Prostate gland (tissue), 2 donors: ENCODE measurements around the gene LRRC4C.

ENCODE experiments used
- POLR2A ChIP-seq: fragments of 450-650 bp; IDR thresholded peaks from one replicate; pipeline ENCODE4 v1.6.1; 2016; ENCODE audit warnings: antibody characterized with exemption, mild to moderate bottlenecking
- POLR2AphosphoS5 ChIP-seq: sonication (generic); formaldehyde crosslinking; IDR thresholded peaks from one replicate; pipeline ENCODE4 v1.6.1; 2017; ENCODE audit warnings: antibody characterized with exemption
- TF ChIP-seq, protein P1 (sequence below), 4 experiments: fragments of 200-600 bp in 2 of 4; fragments of 450-650 bp in 2 of 4; sonication (generic) in 2 of 4; IDR thresholded peaks; 1 replicate in 3 of 4; 2 replicates in 1 of 4; pipeline ENCODE4 v1.5.1; 2016 to 2019; ENCODE audit warnings: antibody characterized with exemption in 4 of 4, mild to moderate bottlenecking in 2 of 4, moderate library complexity in 2 of 4

DNA sequence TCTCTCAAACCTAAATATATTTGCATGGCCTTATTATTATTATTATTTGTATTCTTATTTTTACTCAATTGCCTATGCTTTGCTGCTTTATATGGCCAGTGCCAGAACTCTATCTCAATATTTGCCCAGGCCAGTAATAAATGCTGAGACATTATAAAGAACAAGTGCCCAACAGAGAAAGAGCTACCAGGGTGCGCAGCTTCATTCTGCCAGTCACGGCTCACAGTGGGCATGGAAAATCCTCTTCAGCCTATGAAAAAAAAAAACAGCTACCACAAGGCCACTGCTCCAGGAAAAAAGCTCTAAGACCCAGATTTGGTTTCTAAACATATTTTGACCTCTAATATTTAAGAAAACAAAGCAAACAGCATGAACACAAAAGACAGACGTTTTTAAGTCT, 1223.6 kb downstream of the LRRC4C start:
- TF ChIP-seq, protein P1, sequence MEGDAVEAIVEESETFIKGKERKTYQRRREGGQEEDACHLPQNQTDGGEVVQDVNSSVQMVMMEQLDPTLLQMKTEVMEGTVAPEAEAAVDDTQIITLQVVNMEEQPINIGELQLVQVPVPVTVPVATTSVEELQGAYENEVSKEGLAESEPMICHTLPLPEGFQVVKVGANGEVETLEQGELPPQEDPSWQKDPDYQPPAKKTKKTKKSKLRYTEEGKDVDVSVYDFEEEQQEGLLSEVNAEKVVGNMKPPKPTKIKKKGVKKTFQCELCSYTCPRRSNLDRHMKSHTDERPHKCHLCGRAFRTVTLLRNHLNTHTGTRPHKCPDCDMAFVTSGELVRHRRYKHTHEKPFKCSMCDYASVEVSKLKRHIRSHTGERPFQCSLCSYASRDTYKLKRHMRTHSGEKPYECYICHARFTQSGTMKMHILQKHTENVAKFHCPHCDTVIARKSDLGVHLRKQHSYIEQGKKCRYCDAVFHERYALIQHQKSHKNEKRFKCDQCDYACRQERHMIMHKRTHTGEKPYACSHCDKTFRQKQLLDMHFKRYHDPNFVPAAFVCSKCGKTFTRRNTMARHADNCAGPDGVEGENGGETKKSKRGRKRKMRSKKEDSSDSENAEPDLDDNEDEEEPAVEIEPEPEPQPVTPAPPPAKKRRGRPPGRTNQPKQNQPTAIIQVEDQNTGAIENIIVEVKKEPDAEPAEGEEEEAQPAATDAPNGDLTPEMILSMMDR (IDR thresholded peaks at IDR 0.05): no peak
- no peak for TF ChIP-seq POLR2A
- no peak for TF ChIP-seq POLR2AphosphoS5
